ENCODE results near the gene TTC22. TPM values are rescaled to one million over a fixed set of nuclear protein-coding genes. Genes with fewer than 3 reads are reported as not detected.
"Not testable (repeated sequence)": the region's sequence is repeated elsewhere in the genome, so short reads cannot be mapped to it uniquely, and the experiment has no call there.

The TTC22 gene
- total RNA-seq, 1 donor from 2014 or later: not detected

DNA sequence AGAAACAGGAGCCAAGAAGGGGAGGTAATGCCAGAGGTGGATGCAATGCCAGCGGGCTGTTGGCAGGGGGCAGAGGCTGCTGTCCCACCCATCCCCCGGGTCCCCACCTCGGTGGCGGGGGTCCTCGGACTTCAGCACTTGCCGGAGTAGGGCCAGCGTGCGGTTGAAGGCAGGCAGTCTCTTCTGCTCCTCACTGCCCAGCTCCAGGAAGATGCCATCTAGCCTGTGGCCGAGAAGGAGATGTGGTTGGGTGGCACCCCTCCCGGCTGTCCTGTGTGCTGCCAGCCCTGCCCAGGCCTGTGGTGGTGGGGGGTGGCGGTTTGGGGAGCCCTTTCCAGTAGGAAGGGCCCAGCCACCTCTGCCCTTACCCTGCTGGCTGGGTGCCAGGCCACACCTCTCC lies 13.5 kb downstream of the TTC22 start:
- no peak for DNase-seq (ENCODE audit: low spot score)

- DNase-seq (ENCODE audit: low spot score): no peak
Measured at GRCh38 chr1:54786778-54787177, 14.3 kb downstream of the TTC22 start.

GRCh38 chr1:54784066-54784465 lies 17.1 kb downstream of the TTC22 start:
- no peak for DNase-seq (ENCODE audit: low spot score)

GRCh38 chr1:54782588-54782987 lies 18.5 kb downstream of the TTC22 start:
- no peak for DNase-seq (ENCODE audit: low spot score)

DNA sequence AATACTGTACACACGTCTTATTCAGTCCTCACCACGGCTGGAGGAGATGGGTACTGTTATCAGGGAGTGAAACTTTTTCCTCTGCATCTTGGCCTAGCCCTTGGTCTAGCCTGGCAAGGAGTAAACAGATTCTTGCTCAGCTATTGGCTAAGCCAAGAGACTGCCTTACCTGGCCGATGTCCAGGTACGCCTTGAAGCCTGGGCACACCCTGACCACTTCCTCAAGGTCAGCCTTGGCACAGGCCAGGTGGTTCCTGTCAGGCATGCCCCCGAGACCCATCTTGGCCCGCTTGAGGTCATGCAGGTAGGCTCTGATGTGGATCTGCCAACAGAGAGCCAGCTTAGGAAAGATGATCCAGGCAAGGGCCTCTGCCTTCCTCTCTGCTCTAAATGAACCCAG lies 19.0 kb downstream of the TTC22 start:
- DNase-seq (ENCODE audit: low spot score): no peak

DNA sequence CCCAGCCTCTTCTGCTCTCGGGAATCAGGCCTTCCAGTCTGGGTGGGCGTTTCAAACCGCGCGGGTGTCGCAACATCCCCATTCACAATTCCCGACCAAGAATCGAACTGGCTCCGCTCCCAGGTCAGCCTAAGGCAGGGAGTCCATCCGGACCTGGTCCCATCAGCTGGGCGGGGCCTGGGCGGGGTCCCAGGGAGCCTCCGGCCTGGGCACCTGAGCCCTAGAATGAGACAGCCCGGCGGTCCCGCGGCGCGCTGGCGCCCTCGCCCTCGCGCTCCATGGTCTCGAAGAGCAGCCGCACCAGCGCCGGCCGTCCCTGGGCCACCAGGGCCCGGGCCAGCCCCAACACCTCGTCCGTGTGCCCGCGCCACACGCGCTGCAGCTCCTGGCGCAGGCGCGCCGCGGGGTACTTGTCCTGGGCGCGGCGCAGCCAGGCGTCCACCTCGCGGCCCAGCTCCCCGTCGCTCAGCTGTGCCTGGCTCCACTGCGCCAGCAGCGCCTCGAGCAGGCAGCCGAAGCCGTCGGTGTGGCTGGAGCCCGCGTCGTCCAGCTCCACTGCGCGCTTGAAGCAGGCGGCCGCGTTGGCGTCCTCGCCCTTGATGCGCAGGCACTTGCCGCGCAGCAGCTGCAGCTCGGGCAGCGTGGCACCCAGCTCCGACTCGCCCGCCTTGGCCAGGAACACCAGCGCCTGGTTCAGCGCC lies 19.9 kb downstream of the TTC22 start:
- no peak for DNase-seq (ENCODE audit: low spot score)

DNA sequence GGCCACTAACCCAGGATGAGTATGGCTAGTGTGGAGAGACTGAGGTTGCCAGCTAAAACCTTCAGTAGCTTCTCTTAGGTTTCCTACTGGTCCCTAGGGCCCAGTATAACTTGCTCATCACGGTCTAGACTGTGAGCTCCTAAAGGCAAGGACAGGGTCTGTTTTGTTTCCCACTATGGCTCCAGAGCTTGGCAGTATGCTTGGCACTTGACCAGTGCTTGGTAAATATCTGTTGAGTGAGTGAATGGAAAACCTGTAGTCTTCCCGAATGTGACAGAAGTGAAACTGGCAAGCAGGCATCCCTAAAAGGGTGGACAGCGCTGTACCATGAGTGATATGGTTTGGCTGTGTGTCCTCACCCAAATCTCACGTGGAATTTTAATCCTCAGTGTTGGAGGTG lies 23.7 kb downstream of the TTC22 start:
- DNase-seq (ENCODE audit: low spot score): no peak

- DNase-seq (ENCODE audit: low spot score): no peak
Measured at GRCh38 chr1:54777011-54777410, 24.1 kb downstream of the TTC22 start.

DNA sequence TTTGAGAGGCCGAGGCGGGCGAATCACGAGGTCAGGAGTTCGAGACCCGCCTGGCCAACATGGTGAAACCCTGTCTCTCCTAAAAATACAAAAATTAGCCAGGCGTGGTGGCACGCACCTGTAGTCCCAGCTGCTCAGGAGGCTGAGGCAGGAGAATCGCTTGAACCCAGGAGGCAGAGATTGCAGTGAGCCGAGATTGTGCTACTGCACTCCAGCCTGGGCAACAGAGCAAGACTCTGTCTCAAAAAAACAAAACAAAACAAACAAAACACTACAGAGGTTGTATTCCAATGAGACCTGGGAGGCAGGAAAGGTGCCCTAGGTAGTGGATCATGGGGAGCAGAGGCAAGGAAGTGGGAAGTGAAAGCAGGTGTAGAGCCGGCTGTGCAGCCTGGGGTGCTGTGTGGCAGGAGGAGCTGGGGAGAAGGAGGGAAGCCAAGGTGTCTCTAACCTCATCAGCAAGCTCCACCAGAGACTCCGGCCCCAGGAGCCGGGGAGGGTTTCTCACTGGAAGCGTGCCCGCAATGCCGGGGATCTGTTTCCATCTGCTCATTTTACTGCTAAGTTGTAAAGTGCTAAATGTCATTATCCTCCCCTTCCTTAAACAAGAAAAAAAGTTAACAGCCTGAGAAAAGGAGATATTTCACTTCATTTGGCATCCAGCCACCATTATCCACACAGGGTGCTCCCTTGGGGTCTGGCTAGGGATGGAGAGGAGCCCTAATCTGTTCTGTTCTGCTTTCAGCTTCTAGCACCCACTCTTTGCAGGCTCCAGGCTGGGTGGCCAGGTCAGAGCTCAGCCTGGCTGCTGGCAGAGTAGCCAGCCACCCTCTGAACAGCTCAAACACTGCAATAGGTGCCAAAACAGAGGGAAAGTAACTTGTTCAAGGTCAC lies 25.0 kb downstream of the TTC22 start:
- DNase-seq (ENCODE audit: low spot score): not testable (repeated sequence)

- no peak for DNase-seq (ENCODE audit: low spot score)
Measured at GRCh38 chr1:54774820-54775498, 26.2 kb downstream of the TTC22 start.

DNA sequence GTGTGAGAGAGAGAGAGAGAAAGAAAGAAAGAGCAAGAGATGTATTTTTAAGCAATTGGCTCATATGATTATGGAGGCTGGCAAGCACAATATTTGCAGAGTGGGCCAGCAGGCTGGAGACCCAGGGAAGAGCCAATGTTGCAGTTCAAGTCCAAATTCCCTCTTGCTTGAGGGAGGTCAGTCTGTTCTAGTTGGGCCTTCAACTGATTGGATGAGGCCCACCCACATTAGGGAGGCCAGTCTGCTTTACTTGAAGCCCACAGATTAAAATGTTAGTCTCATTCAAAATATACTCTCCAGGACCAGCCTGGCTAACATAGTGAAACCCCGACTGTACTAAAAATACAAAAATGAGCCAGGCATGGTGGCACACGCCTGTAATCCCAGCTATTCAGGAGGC lies 28.2 kb downstream of the TTC22 start:
- no peak for DNase-seq (ENCODE audit: low spot score)

DNA sequence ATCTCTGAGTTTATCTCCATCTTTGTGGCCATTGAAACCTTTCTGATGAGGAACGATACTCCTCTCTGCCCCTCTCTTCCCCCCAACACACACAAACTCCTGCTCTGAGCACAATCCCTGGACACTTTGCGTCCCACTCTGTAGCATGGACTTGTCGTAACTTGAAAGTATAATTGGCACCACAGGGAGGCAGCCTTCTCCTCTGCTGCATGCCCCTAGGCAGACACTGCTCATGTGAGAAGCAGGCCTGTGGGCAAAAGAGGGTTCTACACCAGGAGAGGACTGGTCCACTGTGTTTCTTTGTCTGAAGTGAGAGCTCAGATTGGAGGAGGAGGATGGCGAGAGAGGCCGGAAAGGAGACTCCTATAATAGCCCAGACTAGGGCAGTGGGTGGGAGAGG lies 33.0 kb downstream of the TTC22 start:
- no peak for DNase-seq (ENCODE audit: low spot score)

DNA sequence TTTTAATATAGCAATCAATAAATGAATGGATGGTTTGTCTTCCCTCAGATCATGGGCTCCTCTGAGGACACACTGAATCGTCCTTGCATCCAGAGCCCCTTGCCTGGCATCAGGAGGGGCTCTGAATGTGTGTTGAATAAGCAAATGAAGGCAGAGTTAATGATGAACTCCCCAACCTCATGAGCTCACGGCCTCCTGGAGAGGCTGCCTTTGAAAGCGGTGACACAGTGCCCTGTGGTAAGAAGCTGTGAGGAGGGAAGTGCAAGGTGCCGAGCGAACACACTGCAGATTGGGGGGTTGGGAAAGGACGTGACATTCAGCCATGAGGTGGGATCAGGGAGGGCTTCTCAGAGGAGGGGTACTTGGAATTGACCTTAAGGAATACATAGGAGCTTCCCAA lies 33.6 kb downstream of the TTC22 start:
- no peak for DNase-seq (ENCODE audit: low spot score)

DNA sequence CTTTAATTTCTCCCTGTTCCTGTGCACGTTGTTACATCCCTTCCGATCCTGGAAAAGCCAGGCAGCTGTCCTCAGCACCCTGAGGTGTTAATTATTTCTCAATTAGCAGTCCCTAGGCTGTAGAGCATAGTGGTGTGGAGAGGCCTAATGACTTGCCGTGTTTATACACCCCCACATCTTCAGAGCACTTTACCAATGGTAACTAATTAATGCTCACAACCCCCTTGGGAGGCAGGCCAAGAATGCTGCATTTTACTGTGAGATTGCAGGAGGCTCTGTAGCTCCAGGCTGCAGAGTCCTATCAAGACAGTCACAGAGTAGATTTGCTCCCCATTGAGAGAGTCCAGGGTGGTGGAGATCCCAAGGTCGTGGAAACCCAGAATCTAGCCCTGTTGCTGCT lies 34.4 kb downstream of the TTC22 start:
- DNase-seq (ENCODE audit: low spot score): no peak

DNA sequence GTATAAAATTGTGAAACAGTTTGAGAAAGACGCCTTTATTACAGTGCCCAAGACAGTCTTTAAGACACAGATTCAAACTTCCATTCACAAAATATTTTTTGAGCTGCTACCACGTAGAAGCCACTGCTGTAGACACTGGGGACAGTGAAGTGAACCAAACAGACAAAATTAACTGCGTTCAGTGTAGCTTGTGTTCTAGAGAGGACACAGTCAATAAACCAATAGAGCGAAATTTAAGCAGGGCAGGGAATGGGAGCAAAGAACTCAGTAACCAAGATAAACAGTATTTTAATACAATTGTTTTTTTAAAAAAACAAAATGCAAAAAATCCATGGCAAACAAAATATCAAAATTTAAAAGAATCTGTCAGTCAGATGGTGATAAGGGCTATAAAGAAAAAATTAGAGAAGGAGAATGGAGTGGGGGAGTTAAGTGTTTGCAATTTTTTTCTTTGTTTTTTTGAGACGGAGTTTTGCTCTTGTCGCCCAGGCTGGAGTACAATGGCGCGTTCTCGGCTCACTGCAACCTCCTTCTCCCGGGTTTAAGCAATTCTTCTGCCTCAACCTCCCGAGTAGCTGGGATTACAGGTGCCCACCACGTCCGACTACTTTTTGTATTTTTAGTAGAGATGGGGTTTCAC lies 36.1 kb downstream of the TTC22 start:
- DNase-seq (ENCODE audit: low spot score): no peak

DNA sequence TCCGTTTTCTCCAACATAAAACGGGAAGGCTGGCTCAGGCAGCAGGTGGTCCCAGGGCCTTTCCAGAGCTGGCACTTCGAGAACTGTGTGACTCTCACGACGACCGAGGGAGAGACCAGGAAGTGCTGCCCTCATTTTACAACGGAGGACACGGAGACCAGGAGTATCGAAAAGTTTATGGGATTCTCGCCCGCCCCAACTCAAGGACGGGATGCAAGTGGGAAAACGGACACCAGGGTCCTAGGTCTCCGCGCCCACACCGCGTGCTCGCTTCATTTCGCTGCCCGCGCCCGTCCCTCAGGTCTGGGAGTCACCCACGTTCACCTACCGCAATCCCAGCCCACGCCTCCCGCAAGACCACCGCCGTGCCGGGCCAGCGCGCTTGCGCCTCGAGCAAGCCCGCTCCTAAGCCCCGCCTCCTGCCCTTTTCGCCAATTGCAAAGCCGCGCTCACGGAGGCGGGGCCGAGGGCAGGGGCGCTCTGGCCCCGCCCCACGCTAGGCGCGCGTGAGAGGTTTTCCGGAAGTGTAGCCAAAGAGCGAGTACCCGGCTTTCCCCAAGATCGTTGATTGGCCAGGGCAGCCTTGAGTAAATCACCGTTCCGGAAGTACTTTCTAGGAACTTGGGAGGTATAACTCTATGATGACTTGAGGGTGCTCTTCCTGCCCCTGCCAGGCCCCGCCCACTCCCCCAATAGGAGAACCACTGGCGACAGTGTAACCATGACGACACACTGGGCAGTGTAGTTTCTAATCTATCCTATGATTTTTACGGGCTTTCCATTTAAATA lies 36.8 kb downstream of the TTC22 start, which contains the start of gene PARS2:
Gene PARS2 (minus strand): TSS at position 391 of the 789 bp plus-strand sequence. CDS start 5,362 bp downstream, outside the sequence.
- DNase-seq (ENCODE audit: low spot score): peak; percentile 97

GRCh38 chr1:54763816-54764132 lies 37.3 kb downstream of the TTC22 start:
- no peak for DNase-seq (ENCODE audit: low spot score)

GRCh38 chr1:54758678-54759348 lies 42.3 kb downstream of the TTC22 start:
- no peak for DNase-seq (ENCODE audit: low spot score)

GRCh38 chr1:54757833-54758232 lies 43.3 kb downstream of the TTC22 start:
- DNase-seq (ENCODE audit: low spot score): no peak

All from mesenteric fat pad (tissue), 1 donor.